AML-193 (cell line): ENCODE measurements around the gene TCF7.
"Not testable (repeated sequence)": the region's sequence is repeated elsewhere in the genome, so short reads cannot be mapped to it uniquely, and the experiment has no call there.

ENCODE experiments used
- DNase-seq, 2 experiments: peaks; one replicate each; lab custom pipeline; 2025; lab: John Stamatoyannopoulos, UW

The TCF7 gene

DNA sequence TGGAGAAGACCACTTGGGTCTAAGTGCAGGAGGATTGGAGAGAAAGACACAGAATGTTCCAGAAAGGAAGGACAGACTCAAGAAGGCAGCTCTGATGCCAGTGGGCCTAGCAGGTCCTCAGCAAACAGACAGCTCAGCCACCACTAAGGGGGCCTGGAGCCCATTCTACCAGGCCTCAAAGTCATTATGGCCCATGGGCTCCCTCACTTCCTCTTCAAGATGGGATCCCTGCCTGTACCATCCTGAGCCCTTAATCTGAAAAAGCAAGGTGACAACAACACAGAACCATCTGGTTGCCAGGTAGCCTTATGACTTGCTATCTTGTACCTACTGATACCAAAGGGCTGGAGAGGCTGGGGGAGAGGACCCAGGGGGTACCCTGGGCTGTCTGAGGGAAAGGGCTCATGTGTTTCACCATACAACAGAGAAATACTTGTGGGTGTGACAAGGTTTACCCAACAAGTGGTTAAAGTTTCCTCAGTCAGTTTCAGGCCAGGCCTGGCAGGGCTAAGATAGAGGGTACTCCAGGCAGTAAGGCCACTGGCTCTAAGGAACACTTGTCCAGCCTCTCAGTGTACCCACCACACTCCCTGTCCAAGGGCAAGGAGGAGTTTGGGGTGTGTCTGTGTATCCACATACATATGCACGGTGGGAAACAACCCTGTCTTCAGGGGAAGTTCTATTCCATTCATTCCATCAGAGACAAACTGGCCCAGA lies 30.7 kb downstream of the TCF7 start:
- DNase-seq, result no peak

GRCh38 chr5:134145779-134146581 lies 31.5 kb downstream of the TCF7 start:
- peak; percentile 48 to 56 for DNase-seq

- DNase-seq, result no peak
These were observed 32.4 kb downstream of the TCF7 start for GRCh38 chr5:134146651-134147518.

DNA sequence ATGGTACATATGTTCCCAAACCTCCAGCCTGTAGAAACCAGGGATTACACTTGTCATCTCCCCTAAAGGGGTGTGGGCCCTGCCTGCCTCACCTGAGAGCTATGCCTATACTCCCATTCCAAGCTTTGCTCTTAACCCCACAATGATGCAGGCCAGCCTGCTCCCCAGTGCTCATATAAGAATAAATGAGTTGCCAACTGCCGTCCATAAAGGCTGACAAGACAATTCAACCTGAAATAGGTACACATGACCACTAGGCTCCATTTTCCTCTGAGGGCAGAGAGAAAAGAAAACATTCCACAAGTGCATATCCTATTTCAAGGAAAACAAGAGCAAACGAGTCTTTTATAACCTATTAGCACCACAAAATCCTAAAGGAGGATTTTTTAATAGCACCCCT lies 33.8 kb downstream of the TCF7 start:
- no peak for DNase-seq

- DNase-seq, result no peak
These were observed 34.6 kb downstream of the TCF7 start for GRCh38 chr5:134148986-134149539.

DNA sequence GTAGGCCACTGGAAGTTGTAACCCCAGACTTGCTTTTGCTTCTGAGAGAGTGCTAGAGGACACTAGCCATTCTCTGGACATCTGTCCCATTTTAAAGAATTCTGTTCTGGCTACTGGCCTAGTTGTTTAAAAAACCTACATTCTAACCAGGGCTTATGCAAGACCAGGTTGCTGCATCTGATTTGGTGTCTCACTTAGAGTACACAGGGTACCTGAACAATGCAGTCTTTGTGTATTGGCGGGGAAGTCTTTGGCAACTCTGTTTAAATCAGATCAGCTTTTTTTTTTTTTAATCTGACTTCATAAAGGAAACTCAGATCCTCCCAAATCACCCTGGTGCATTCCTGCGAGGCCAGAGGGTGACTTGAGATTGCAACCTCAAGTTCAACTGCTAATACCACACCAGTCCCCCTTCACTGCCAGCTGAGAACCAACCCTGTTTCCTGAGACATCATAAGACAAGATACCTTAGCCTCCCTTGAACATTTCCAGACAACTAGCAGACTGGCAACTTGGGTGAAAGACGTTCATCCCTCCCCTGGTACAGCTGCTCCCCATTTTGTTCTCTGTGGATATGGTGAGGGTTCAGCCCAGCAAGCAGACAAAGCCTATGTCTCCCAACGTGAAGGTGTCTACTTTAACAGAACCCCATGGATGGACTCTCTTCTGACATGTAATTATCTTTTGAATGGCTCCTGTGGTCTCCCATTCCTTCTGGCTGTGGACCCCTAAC lies 35.3 kb downstream of the TCF7 start:
- no peak for DNase-seq

DNA sequence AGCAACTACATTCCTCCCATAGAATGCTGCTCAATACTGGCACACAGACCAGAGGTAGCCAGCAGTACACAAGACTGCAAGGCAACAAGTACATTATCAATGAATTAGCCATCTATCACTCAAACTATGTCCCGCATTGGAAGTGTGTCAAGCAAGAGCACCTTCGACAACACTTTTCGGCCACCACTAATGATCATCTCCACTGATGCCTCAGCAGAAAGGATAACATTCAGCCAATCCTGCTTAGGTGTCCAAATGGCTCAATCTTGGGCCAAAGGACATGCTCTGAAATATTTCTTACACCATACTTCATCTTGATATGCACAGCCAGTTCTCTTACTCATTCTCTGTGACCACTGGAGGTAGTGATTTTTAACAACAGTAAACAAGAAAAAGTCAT lies 37.2 kb downstream of the TCF7 start:
- DNase-seq, result no peak

DNA sequence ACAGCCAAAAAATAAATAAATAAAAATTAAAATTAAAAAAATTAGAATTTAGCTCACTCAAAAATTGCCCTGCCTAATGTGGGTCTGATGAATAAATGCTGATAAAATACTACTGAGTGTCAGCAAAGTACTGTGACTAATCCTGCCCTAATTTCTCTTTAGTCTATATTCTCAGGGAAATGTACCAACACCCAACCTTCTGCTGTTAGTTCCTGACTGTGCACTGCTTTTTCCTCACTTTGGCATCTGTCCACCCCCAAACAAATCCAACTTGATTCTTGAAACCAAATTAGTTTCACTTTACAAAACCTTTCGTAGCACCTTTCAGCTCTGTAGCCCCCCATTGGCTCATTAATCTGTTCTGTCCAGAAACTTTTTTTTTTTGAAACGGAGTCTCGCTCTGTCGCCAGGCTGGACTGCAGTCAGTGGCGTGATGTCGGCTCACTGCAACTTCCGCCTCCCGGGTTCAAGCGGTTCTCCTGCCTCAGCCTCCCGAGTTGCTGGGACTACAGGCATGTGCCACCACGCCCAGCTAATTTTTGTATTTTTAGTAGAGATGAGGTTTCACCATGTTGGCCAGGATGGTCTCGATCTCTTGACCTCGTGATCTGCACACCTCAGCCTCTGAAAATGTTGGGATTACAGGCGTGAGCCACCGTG lies 37.8 kb downstream of the TCF7 start:
- not testable (repeated sequence) for DNase-seq

DNA sequence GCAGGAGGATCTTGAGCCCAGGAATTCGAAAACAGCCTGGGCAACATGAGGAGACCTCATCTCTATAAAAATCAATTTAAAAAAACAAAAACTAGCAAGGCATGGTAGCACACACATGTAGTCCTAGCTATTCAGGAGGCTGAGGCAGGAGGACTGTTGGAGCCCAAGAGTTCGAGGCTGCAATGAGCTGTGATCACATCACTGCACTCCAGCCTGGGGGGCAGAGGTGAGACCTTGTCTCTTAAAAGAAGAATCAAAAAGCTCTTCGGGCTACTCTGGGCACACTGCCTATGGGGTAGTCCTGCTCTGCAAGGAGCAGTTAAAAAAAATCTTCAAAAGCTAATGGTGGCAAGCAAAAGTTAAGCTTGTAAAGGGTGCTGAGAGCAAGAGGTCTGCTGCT lies 38.8 kb downstream of the TCF7 start:
- DNase-seq, result no peak

- no peak for DNase-seq
These were observed 39.2 kb downstream of the TCF7 start for GRCh38 chr5:134153657-134154056.

DNA sequence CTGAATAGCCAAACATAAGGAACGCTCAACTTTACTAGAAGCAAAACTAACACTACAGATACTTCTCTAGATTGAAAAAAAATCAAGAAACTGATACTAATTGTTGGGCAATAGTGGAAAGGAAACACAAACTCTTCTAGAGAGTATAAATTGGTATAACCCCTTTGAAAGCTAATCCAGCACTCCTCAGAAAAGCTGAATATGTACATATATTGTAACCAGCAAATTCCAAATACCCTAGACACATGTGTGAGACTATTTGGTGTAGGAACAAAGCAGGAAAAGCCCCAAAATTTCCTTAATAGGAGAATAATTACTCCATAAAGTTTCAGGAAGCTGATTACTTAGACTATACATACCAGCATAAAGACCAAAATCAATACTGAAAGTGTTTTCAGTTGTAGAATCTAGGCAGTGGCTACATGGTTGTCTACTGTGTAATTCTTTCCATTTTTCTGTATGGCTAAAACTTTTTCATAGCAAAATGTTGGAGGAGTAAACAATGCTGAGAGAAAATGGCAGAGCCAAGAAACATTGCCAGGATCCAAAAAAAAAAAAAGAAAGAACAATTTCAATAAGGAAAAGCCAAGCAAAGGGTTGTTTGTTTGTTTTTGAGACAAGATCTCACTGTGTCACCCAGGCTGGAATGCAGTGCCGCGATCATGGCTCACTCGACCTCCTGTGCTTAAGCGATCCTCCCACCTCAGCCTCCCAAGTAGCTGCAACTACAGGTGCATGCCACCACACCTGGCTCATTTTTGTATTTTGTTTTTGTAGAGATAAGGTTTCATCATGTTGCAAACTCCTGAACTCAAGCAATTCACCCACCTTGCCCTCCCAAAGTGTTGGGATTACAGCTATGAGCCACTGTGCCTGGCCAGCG lies 47.3 kb downstream of the TCF7 start:
- DNase-seq, result no peak

DNA sequence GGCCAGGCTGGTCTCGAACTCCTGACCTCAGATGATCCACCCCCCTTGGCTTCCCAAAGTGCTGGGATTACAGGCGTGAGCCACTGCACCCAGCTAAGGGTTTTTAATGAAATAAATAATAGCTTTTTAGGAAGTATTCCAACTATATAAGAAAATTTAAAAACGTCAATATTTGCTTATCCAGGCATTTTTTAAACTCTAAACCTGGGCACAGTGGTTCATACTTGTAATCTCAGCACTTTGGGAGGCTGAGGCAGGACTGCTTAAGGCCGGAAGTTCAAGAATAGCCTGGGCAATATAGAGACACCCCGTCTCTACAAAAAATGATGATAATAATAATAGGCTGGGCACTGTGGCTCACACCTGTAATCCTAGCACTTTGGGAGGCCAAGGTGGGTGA lies 48.1 kb downstream of the TCF7 start:
- no peak for DNase-seq

GRCh38 chr5:134171972-134172371 lies 57.5 kb downstream of the TCF7 start:
- no peak for DNase-seq

GRCh38 chr5:134174841-134175839 lies 60.7 kb downstream of the TCF7 start:
- no peak for DNase-seq

DNA sequence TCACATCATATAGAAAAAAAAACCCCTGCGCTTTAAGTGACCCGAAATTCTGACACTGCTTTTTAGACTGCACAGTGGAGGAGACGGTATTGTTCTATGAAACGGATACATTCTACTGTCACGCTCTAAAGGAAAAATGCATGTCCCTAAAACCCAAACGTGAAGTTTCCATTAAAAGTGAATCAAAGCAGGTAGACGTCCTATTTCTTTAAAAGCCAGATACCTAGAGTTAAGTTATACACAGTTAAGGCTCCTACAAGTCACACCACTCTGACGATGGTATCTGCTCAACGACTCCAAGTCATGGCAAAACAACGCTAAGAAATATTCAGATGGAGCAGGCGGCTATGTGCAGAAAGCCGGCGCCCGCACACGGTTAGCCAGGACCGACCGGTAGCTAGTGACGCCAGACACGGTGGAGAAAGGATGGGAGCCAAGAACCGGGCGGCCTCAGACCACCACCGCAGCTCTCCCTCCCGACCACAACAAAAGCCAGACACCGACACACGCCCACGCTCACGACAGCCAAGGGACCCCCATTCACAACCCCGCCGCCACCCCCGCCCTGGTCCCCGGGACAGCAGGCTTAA lies 61.5 kb downstream of the TCF7 start:
- peak in 1 of 2 experiments; percentile 11 for DNase-seq

DNA sequence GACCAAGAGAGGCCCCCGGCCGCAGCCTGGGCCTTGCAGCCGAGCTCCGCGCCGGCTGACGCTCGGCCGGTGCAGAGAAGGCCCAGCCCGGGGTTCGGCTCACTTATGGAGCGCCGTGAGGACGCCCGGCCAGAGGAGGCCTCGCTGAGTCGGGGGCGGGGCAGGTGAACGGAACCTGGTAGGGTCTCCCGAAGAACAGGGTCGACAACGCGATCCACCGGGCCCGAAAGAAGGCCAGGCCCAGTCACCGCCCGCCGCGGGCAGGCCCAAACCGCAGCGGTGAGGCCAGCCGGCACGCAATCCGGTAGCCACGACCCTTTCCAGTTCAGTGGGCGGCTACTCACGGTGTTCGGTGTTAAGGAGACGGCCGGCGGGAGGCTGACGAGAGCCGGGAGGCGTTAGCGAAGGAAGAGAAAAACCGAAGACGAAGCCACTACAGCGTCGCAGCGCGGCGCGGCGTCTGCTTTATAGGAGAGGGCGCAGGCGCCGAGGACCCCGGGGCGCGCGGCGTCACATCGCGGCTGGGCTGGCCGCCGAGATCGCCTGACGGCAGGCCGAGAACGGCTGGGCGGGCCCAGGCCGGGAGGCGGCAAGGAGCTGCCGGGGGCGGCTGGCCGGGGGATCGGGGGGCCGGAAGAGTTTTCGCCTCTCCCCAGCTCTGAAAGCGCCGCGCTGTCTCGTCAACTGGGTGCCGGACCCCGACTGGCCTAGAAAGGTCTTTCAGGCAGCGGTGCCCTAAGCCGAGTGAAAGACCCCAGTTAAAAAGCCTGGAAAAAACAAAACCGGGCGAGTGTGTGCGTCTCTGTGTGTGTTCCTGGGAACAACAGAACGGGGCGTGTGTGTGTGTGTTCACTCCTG lies 62.3 kb downstream of the TCF7 start, which contains the start of gene SKP1:
SKP1 (minus strand) TSS at position 440 of the 858 bp plus-strand sequence. CDS start 2,928 bp downstream, outside the sequence.
- peak; percentile 62 to 79 for DNase-seq
